Measurements from ENCODE around the gene MCAT.

Gene MCAT

DNA sequence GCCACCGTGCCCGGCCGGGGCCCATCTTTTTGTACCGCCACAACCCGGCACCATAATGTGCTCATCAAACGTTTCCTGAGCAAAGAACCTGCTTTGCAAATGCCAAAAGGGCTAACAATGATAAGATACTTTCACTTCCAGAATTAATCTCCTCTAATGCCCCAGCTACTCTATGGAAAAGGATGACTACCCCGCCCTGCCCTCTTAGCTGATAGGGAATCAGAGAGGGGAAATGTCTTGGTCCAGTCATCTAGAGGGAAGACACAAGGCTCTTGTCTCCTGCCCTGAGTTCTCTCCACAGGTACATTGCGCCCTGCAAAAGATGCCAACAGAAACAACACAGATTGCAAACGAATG lies 54.6 kb downstream of the MCAT start:
- DNase-seq: no peak

DNA sequence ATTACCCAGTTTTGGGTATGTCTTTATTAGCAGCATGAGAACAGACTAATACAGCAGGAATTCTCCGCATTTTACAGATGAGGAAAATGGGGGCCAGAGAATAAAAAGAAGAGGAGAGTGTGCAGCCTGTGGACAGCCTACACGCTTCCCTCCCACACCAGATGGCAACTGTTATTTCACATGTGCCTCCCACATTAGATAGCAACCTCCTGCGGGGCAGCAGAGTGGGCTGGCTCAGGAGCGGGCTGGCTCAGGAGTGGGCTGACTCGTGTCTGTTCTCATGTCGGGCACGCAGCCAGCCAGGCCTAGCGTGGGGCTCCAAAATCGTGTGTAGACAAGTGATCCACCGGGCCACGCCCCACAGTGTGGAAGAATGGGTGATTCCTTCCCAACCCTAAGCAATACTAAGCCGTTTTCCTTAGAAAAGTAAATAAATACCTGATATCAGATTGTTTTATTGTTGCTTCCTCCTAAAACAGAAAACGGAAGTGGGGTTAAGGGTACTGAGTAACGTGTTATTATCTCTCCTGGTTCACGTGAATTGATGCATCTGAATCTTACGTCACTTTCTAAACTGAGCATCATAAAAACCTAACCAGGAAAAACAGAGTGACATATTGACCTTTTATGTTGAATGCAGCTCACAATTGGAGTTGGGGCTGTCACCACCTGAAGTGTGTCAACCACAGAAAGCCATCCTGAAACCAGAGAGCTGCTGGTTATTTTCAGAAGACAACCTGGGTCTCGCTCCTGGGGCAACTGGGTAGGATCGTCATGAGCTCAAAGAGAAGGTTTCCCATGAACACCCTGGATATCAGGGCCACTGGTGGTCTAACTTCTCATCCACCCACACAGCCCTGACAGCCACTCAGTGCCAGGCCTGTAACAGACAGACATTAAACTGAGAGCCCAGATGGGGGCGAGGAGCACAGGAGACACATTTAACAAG lies 57.3 kb downstream of the MCAT start:
- no peak for DNase-seq
